Neural progenitor cell (in vitro differentiated cells): Measurements from ENCODE around the gene RIPPLY3.

Source experiments
- EZH2 ChIP-seq: fragments of 200-600 bp; sonication (generic); IDR thresholded peaks from 2 replicates; pipeline ENCODE4 v1.6.1; 2017; ENCODE audit warnings: antibody characterized with exemption, mild to moderate bottlenecking, moderate library complexity
- EZH2phosphoT487 ChIP-seq: fragments of 200-600 bp; sonication (generic); IDR thresholded peaks from 2 replicates; pipeline ENCODE4 v1.6.1; 2017; ENCODE audit warnings: antibody characterized with exemption
- TF ChIP-seq, protein P1 (sequence below): fragments of 200-600 bp; sonication (generic); IDR thresholded peaks from 2 replicates; pipeline ENCODE4 v1.5.1; 2017; ENCODE audit warnings: antibody characterized with exemption, mild to moderate bottlenecking

GRCh38 chr21:36994501-36995158, 11.9 kb upstream of the RIPPLY3 start:
- no peak for TF ChIP-seq EZH2
- TF ChIP-seq, protein P1, sequence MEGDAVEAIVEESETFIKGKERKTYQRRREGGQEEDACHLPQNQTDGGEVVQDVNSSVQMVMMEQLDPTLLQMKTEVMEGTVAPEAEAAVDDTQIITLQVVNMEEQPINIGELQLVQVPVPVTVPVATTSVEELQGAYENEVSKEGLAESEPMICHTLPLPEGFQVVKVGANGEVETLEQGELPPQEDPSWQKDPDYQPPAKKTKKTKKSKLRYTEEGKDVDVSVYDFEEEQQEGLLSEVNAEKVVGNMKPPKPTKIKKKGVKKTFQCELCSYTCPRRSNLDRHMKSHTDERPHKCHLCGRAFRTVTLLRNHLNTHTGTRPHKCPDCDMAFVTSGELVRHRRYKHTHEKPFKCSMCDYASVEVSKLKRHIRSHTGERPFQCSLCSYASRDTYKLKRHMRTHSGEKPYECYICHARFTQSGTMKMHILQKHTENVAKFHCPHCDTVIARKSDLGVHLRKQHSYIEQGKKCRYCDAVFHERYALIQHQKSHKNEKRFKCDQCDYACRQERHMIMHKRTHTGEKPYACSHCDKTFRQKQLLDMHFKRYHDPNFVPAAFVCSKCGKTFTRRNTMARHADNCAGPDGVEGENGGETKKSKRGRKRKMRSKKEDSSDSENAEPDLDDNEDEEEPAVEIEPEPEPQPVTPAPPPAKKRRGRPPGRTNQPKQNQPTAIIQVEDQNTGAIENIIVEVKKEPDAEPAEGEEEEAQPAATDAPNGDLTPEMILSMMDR: no peak
- TF ChIP-seq EZH2phosphoT487: no peak
